SK-N-SH (cell line): Measurements from ENCODE around the gene DSP. TPM values are rescaled to one million over a fixed set of nuclear protein-coding genes. Genes with fewer than 3 reads are reported as not detected.

Experiments
- CTCF ChIA-PET: fragments of 300-600, 350-600 bp; formaldehyde crosslinking; extraction: SDS; loops from one replicate; lab custom pipeline; 2021; lab: Yijun Ruan, JAX
- POLR2A ChIA-PET: fragments of 350-600 bp; sonication (Branson Sonifier 250); formaldehyde crosslinking; extraction: SDS; loops from one replicate; lab custom pipeline; 2020; ENCODE audit warnings: antibody characterized with exemption, inconsistent platforms; lab: Yijun Ruan, JAX
- DNase-seq: peaks from one replicate; pipeline ENCODE4 v3.0.0; 2012
- H2AFZ ChIP-seq: fragments of 200-600 bp; sonication (generic); 2 replicates; pipeline ENCODE4 v1.8.1; 2016; ENCODE audit warnings: antibody characterized with exemption, mild to moderate bottlenecking, low read depth
- H3F3A ChIP-seq: fragments of 200-600 bp; sonication (generic); replicated peaks from 2 replicates; pipeline ENCODE3; 2016; ENCODE audit warnings: antibody characterized with exemption, mild to moderate bottlenecking; ENCODE audit not compliant: insufficient read depth
- H3K27ac ChIP-seq, 2 experiments: fragments of 200-500 bp in 1 of 2; fragments of 200-600 bp in 1 of 2; sonication (Bioruptor generic) in 1 of 2; sonication (generic), shearing (Covaris generic) in 1 of 2; 2 replicates each; pipeline versions ENCODE4 v1.5.1 to v1.6.1; 2014 to 2016; ENCODE audit warnings: low read depth in 2 of 2, inconsistent platforms in 1 of 2, low read length in 1 of 2, mild to moderate bottlenecking in 1 of 2, mixed read lengths in 1 of 2
- H3K27me3 ChIP-seq: fragments of 200-600 bp; sonication (generic), shearing (Covaris generic); 2 replicates; pipeline ENCODE4 v1.6.1; 2016; ENCODE audit warnings: mixed run types; ENCODE audit not compliant: insufficient read depth
- H3K36me3 ChIP-seq, 2 experiments: fragments of 200-500 bp in 1 of 2; fragments of 200-600 bp in 1 of 2; sonication (Bioruptor generic) in 1 of 2; sonication (generic) in 1 of 2; replicated peaks in 1 of 2; 2 replicates each; pipeline versions ENCODE3 to v1.5.1; 2014 to 2016; ENCODE audit warnings: low read length in 1 of 2, mild to moderate bottlenecking in 1 of 2; ENCODE audit not compliant: insufficient read depth in 2 of 2, control insufficient read depth in 1 of 2
- H3K4me1 ChIP-seq, 2 experiments: fragments of 200-500 bp in 1 of 2; fragments of 200-600 bp in 1 of 2; sonication (Bioruptor generic) in 1 of 2; sonication (generic), shearing (Covaris generic) in 1 of 2; 2 replicates each; pipeline versions ENCODE4 v1.5.1 to v1.6.1; 2014 to 2016; ENCODE audit warnings: low read depth in 1 of 2, low read length in 1 of 2, mixed run types in 1 of 2; ENCODE audit not compliant: insufficient read depth in 2 of 2, control insufficient read depth in 1 of 2
- H3K4me2 ChIP-seq: fragments of 200-600 bp; sonication (generic), shearing (Covaris generic); 2 replicates; pipeline ENCODE4 v1.6.1; 2017; ENCODE audit warnings: mixed run types
- H3K4me3 ChIP-seq, 2 experiments: fragments of 200-500 bp in 1 of 2; fragments of 200-600 bp in 1 of 2; sonication (Bioruptor generic) in 1 of 2; sonication (generic), shearing (Covaris generic) in 1 of 2; 2 replicates each; pipeline versions ENCODE4 v1.5.1 to v1.8.1; 2014 to 2016; ENCODE audit warnings: low read depth in 2 of 2, inconsistent platforms in 1 of 2, low read length in 1 of 2, mild to moderate bottlenecking in 1 of 2, mixed read lengths in 1 of 2, moderate library complexity in 1 of 2
- H3K79me2 ChIP-seq: fragments of 200-600 bp; sonication (generic); 2 replicates; pipeline ENCODE4 v1.8.1; 2017; ENCODE audit warnings: mild to moderate bottlenecking; ENCODE audit not compliant: insufficient read depth
- H3K9ac ChIP-seq: fragments of 200-600 bp; sonication (generic); 2 replicates; pipeline ENCODE4 v1.6.1; 2017; ENCODE audit warnings: mixed run types
- H3K9me2 ChIP-seq: fragments of 200-600 bp; sonication (generic); 2 replicates; pipeline ENCODE4 v1.6.1; 2017; ENCODE audit warnings: mixed run types
- H3K9me3 ChIP-seq: fragments of 200-600 bp; sonication (generic); 2 replicates; pipeline ENCODE4 v1.6.1; 2017; ENCODE audit warnings: mixed run types, mild to moderate bottlenecking, moderate library complexity
- H4K20me1 ChIP-seq: fragments of 200-600 bp; sonication (generic); 2 replicates; pipeline ENCODE4 v1.6.1; 2017; ENCODE audit warnings: mild to moderate bottlenecking, mixed run types; ENCODE audit not compliant: insufficient read depth
- CHD2 ChIP-seq: fragments of 150-350 bp; IDR thresholded peaks from 2 replicates; pipeline ENCODE4 v1.6.1; 2018; ENCODE audit warnings: low read length; ENCODE audit not compliant: partially characterized antibody
- EZH2phosphoT487 ChIP-seq: fragments of 200-600 bp; sonication (generic); IDR thresholded peaks from 2 replicates; pipeline ENCODE4 v1.6.1; 2017; ENCODE audit warnings: low read depth, mixed run types, mild to moderate bottlenecking, antibody characterized with exemption, moderate library complexity, borderline replicate concordance
- FOXM1 ChIP-seq: IDR thresholded peaks from 2 replicates; pipeline ENCODE4 v1.4.0; 2012; ENCODE audit warnings: low read depth, mild to moderate bottlenecking
- JUND ChIP-seq: IDR thresholded peaks from 2 replicates; pipeline ENCODE4 v1.4.0; 2012
- MEF2A ChIP-seq: IDR thresholded peaks from 2 replicates; pipeline ENCODE4 v1.4.0; 2012; ENCODE audit warnings: low read depth, borderline replicate concordance
- NFIC ChIP-seq: IDR thresholded peaks from 2 replicates; pipeline ENCODE4 v1.4.0; 2012; ENCODE audit warnings: borderline replicate concordance
- POLR2AphosphoS5 ChIP-seq: IDR thresholded peaks from 2 replicates; pipeline ENCODE4 v1.6.1; 2012; ENCODE audit warnings: low read depth, low read length
- RCOR1 ChIP-seq: fragments of 150-350 bp; IDR thresholded peaks from 2 replicates; pipeline ENCODE4 v1.6.1; 2017; ENCODE audit warnings: antibody characterized with exemption, low read length
- REST ChIP-seq: IDR thresholded peaks from 2 replicates; pipeline ENCODE4 v1.6.1; 2012; ENCODE audit warnings: mild to moderate bottlenecking, low read depth, low read length, moderate library complexity
- RXRA ChIP-seq: IDR thresholded peaks from 2 replicates; pipeline ENCODE4 v1.4.0; 2012; ENCODE audit warnings: low read depth, mild to moderate bottlenecking, borderline replicate concordance
- SMC3 ChIP-seq: IDR thresholded peaks from 2 replicates; pipeline ENCODE4 v1.6.1; 2012; ENCODE audit warnings: low read depth, low read length, improper control_type of control experiment
- TAF1 ChIP-seq: IDR thresholded peaks from 2 replicates; pipeline ENCODE4 v1.6.1; 2012; ENCODE audit warnings: low read depth, mild to moderate bottlenecking, low read length, moderate library complexity, borderline replicate concordance
- TCF12 ChIP-seq: IDR thresholded peaks from 2 replicates; pipeline ENCODE4 v1.4.0; 2012
- WGBS: methylation state at CpG from one replicate; pipeline ENCODE4 v1.1.6; 2017; ENCODE audit warnings: low lambda C conversion rate; 5-methylcytosine and 5-hydroxymethylcytosine counted together
- polyA plus RNA-seq, 3 experiments: library from polyadenylated mRNA; depleted of rRNA; stranded (reverse); fragments of >200 nt; gene quantifications; 2 replicates each; pipeline ENCODE4 v1.2.3, GENCODE V29; 2012
- TF ChIP-seq, protein P1 (sequence below): fragments of 200-600 bp; sonication (generic); IDR thresholded peaks from 2 replicates; pipeline ENCODE4 v1.6.1; 2017; ENCODE audit warnings: antibody characterized with exemption, mild to moderate bottlenecking, moderate library complexity
- TF ChIP-seq, protein P2 (sequence below): fragments of 150-350 bp; IDR thresholded peaks from 2 replicates; pipeline ENCODE4 v1.6.1; 2016; ENCODE audit warnings: mild to moderate bottlenecking, low read depth, low read length

Gene DSP
- polyA plus RNA-seq, 1 of the 3 experiments (the other 2 are of a cell fraction), result 0.02 TPM

- Histone ChIP-seq H3K27ac (no peak overlapping the region), H3K27me3 (no peaks in the 10 kb centered on the region), H3K4me2 (no peak overlapping the region), H3F3A (no peaks in the 10 kb centered on the region), H3K9me3 (no peaks in the 10 kb centered on the region), H3K9me2 (no peaks in the 10 kb centered on the region), H2AFZ (no peak overlapping the region), H3K36me3 (no peaks in the 10 kb centered on the region), H3K79me2 (no peaks in the 10 kb centered on the region), H4K20me1 (no peaks in the 10 kb centered on the region), H3K9ac (no peak overlapping the region), H3K4me3 (no peak overlapping the region), H3K4me1 (no peaks in the 10 kb centered on the region)
- TF ChIP-seq FOXM1, result no peak
- no peak for TF ChIP-seq RCOR1
- TF ChIP-seq RXRA, result no peak
- TF ChIP-seq TAF1, result no peak
- no peak for TF ChIP-seq EZH2phosphoT487
- no peak for TF ChIP-seq NFIC
- TF ChIP-seq JUND, result no peak
- no peak for TF ChIP-seq REST
- TF ChIP-seq MEF2A, result no peak
- TF ChIP-seq, protein P1, sequence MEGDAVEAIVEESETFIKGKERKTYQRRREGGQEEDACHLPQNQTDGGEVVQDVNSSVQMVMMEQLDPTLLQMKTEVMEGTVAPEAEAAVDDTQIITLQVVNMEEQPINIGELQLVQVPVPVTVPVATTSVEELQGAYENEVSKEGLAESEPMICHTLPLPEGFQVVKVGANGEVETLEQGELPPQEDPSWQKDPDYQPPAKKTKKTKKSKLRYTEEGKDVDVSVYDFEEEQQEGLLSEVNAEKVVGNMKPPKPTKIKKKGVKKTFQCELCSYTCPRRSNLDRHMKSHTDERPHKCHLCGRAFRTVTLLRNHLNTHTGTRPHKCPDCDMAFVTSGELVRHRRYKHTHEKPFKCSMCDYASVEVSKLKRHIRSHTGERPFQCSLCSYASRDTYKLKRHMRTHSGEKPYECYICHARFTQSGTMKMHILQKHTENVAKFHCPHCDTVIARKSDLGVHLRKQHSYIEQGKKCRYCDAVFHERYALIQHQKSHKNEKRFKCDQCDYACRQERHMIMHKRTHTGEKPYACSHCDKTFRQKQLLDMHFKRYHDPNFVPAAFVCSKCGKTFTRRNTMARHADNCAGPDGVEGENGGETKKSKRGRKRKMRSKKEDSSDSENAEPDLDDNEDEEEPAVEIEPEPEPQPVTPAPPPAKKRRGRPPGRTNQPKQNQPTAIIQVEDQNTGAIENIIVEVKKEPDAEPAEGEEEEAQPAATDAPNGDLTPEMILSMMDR, result no peak
- TF ChIP-seq, protein P2, sequence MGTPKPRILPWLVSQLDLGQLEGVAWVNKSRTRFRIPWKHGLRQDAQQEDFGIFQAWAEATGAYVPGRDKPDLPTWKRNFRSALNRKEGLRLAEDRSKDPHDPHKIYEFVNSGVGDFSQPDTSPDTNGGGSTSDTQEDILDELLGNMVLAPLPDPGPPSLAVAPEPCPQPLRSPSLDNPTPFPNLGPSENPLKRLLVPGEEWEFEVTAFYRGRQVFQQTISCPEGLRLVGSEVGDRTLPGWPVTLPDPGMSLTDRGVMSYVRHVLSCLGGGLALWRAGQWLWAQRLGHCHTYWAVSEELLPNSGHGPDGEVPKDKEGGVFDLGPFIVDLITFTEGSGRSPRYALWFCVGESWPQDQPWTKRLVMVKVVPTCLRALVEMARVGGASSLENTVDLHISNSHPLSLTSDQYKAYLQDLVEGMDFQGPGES, result no peak
- no peak for TF ChIP-seq CHD2
- TF ChIP-seq TCF12, result no peak
- no peak for TF ChIP-seq SMC3
- TF ChIP-seq POLR2AphosphoS5, result no peak
- no peak for DNase-seq
- 54% methylated on average over 5 of the region's 5 CpGs for whole genome bisulfite sequencing
- ChIA-PET POLR2A (no interaction called here), CTCF (interaction anchor here (0.6 to 1.3 kb wide), 2 partner anchors 13 to 392 kb away, joined by 3 read pairs; no protein-coding TSS in a partner anchor)
These were observed 89.3 kb downstream of the DSP start for GRCh38 chr6:7630792-7631191.
